GM23338 (cell line): ENCODE measurements around the gene IL20.

Experiments
- CREB1 ChIP-seq: fragments of 250-450 bp; sonication (Bioruptor Pico); IDR thresholded peaks from 2 replicates; pipeline ENCODE4 v1.5.0; 2020; ENCODE audit warnings: low read depth, mild to moderate bottlenecking, moderate library complexity
- EZH2 ChIP-seq: fragments of 200-600 bp; sonication (generic); IDR thresholded peaks from one replicate; pipeline ENCODE4 v1.8.0; 2017; ENCODE audit warnings: antibody characterized with exemption, mild to moderate bottlenecking, low read depth; ENCODE audit not compliant: unreplicated experiment
- EZH2phosphoT487 ChIP-seq: fragments of 200-600 bp; sonication (generic); IDR thresholded peaks from one replicate; pipeline ENCODE4 v1.8.1; 2018; ENCODE audit warnings: antibody characterized with exemption; ENCODE audit not compliant: unreplicated experiment
- JUNB ChIP-seq: IDR thresholded peaks from one replicate; pipeline ENCODE4 v1.6.1; 2016; ENCODE audit warnings: antibody characterized with exemption; ENCODE audit not compliant: unreplicated experiment
- NANOG ChIP-seq: IDR thresholded peaks from 2 replicates; pipeline ENCODE4 v1.6.1; 2016; ENCODE audit warnings: antibody characterized with exemption, borderline replicate concordance
- POLR2AphosphoS5 ChIP-seq: IDR thresholded peaks from 2 replicates; pipeline ENCODE4 v1.6.1; 2016; ENCODE audit warnings: antibody characterized with exemption, low read depth
- ZNF114 ChIP-seq: fragments of 250-450 bp; sonication (Bioruptor Pico); IDR thresholded peaks from 2 replicates; pipeline ENCODE4 v1.5.0; 2020; ENCODE audit warnings: mild to moderate bottlenecking, moderate library complexity
- ZNF331 ChIP-seq: fragments of 250-450 bp; sonication (Bioruptor Pico); IDR thresholded peaks from 2 replicates; pipeline ENCODE4 v1.5.0; 2020; ENCODE audit warnings: low read depth, mild to moderate bottlenecking, moderate library complexity
- TF ChIP-seq, protein P1 (sequence below): IDR thresholded peaks from one replicate; pipeline ENCODE4 v1.6.1; 2018; ENCODE audit warnings: antibody characterized with exemption; ENCODE audit not compliant: unreplicated experiment
- TF ChIP-seq, protein P2 (sequence below), 2 experiments: fragments of 200-600 bp in 1 of 2; sonication (generic) in 1 of 2; conservative IDR thresholded peaks; 2 replicates each; pipeline versions ENCODE4 v1.5.1 to v1.6.1; 2016 to 2017; ENCODE audit warnings: antibody characterized with exemption in 2 of 2, low read depth in 2 of 2, mild to moderate bottlenecking in 2 of 2, moderate library complexity in 1 of 2
- TF ChIP-seq, protein P3 (sequence below): IDR thresholded peaks from 2 replicates; pipeline ENCODE4 v1.6.1; 2016; ENCODE audit warnings: antibody characterized with exemption

DNA sequence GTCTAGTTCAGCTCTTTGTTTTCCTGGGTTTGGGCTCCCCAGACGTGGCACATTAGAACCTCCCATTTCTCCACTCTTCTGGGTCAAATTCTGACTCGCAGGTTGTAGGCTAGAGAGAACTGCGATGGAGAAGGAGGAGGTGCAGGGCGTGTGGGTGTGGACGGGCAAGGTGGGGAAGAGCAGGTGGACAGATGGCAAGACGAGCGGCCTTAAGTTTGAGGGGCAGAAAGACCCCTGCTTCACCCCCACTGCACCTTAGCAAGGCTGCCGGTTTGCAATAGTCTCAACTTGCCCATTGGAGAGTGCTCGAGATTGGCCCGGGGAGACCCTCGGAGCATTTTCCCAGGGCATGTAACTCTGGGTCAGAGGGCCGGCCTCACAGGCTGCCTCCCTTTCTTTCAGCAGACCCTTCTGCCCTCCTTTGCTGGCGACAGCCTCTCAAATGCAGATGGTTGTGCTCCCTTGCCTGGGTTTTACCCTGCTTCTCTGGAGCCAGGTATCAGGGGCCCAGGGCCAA lies 33.5 kb downstream of the IL20 start:
- TF ChIP-seq EZH2, result no peak
- TF ChIP-seq, protein P1, sequence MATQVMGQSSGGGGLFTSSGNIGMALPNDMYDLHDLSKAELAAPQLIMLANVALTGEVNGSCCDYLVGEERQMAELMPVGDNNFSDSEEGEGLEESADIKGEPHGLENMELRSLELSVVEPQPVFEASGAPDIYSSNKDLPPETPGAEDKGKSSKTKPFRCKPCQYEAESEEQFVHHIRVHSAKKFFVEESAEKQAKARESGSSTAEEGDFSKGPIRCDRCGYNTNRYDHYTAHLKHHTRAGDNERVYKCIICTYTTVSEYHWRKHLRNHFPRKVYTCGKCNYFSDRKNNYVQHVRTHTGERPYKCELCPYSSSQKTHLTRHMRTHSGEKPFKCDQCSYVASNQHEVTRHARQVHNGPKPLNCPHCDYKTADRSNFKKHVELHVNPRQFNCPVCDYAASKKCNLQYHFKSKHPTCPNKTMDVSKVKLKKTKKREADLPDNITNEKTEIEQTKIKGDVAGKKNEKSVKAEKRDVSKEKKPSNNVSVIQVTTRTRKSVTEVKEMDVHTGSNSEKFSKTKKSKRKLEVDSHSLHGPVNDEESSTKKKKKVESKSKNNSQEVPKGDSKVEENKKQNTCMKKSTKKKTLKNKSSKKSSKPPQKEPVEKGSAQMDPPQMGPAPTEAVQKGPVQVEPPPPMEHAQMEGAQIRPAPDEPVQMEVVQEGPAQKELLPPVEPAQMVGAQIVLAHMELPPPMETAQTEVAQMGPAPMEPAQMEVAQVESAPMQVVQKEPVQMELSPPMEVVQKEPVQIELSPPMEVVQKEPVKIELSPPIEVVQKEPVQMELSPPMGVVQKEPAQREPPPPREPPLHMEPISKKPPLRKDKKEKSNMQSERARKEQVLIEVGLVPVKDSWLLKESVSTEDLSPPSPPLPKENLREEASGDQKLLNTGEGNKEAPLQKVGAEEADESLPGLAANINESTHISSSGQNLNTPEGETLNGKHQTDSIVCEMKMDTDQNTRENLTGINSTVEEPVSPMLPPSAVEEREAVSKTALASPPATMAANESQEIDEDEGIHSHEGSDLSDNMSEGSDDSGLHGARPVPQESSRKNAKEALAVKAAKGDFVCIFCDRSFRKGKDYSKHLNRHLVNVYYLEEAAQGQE, result no peak
- no peak for TF ChIP-seq CREB1 (CRISPR knock-in tag)
- TF ChIP-seq, protein P2, sequence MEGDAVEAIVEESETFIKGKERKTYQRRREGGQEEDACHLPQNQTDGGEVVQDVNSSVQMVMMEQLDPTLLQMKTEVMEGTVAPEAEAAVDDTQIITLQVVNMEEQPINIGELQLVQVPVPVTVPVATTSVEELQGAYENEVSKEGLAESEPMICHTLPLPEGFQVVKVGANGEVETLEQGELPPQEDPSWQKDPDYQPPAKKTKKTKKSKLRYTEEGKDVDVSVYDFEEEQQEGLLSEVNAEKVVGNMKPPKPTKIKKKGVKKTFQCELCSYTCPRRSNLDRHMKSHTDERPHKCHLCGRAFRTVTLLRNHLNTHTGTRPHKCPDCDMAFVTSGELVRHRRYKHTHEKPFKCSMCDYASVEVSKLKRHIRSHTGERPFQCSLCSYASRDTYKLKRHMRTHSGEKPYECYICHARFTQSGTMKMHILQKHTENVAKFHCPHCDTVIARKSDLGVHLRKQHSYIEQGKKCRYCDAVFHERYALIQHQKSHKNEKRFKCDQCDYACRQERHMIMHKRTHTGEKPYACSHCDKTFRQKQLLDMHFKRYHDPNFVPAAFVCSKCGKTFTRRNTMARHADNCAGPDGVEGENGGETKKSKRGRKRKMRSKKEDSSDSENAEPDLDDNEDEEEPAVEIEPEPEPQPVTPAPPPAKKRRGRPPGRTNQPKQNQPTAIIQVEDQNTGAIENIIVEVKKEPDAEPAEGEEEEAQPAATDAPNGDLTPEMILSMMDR (conservative IDR thresholded peaks at IDR 0.05; ENCODE audit: low read depth in 2 of 2), result no peak
- no peak for TF ChIP-seq POLR2AphosphoS5
- TF ChIP-seq JUNB, result no peak
- TF ChIP-seq EZH2phosphoT487, result no peak
- TF ChIP-seq NANOG, result no peak
- TF ChIP-seq, protein P3, sequence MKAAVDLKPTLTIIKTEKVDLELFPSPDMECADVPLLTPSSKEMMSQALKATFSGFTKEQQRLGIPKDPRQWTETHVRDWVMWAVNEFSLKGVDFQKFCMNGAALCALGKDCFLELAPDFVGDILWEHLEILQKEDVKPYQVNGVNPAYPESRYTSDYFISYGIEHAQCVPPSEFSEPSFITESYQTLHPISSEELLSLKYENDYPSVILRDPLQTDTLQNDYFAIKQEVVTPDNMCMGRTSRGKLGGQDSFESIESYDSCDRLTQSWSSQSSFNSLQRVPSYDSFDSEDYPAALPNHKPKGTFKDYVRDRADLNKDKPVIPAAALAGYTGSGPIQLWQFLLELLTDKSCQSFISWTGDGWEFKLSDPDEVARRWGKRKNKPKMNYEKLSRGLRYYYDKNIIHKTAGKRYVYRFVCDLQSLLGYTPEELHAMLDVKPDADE, result no peak
- no peak for TF ChIP-seq ZNF114 (CRISPR knock-in tag)
- TF ChIP-seq ZNF331 (CRISPR knock-in tag), result no peak
